Measurements from ENCODE around the gene PUM2. TPM values are rescaled to one million over a fixed set of nuclear protein-coding genes. Genes with fewer than 3 reads are reported as not detected.

The PUM2 gene
- total and polyA plus RNA-seq, 2 donors from 2014 or later: 22.0 to 94.3 TPM

- Histone ChIP-seq H3K9me3 (ENCODE audit: control insufficient read depth in 2 of 3, insufficient read depth in 1 of 3, low read length in 3 of 3) (no peaks in the 10 kb centered on the region), H3K4me1 (ENCODE audit: control insufficient read depth in 2 of 3, insufficient read depth in 2 of 3, low read depth in 1 of 3, low read length in 3 of 3) (peaks cover 0 to 7% (median 6%) of the 10 kb centered on the region in 3 donors), H3K9ac (ENCODE audit: low read length in 3 of 3) (no peak overlapping the region), H3K27me3 (ENCODE audit: control insufficient read depth, insufficient read depth, low read length) (no peaks in the 10 kb centered on the region), H3K27ac (ENCODE audit: low read depth in 2 of 2, low read length in 2 of 2) (no peak overlapping the region), H3K36me3 (ENCODE audit: control insufficient read depth in 2 of 3, insufficient read depth in 3 of 3, low read length in 3 of 3) (no peaks in the 10 kb centered on the region), H3K4me3 (ENCODE audit: low read length in 3 of 3) (no peak overlapping the region)
- FAIRE-seq: no peak
- intact Hi-C loops (cut with DNase I): no loop called here
- TF ChIP-seq CTCF (IDR thresholded peaks at IDR 0.05; ENCODE audit: borderline replicate concordance, extremely low read depth, insufficient read depth): no peak
- peak in 1 of 5 donors; percentile 1 for DNase-seq
Observed at GRCh38 chr2:20229322-20230113, 121.1 kb downstream of the PUM2 start.

GRCh38 chr2:20227894-20228505 is 122.6 kb downstream of the PUM2 start:
- DNase-seq (peak in 2 of 5 donors; percentile 2 to 24), FAIRE-seq (no peak)
- intact Hi-C loops (cut with DNase I): no loop called here
- H3K27me3 ChIP-seq (ENCODE audit: control insufficient read depth, insufficient read depth, low read length): no peaks in the 10 kb centered on the region
- H3K4me3 ChIP-seq (ENCODE audit: low read length in 3 of 3): no peak overlapping the region
- H3K9me3 ChIP-seq (ENCODE audit: control insufficient read depth in 2 of 3, insufficient read depth in 1 of 3, low read length in 3 of 3): no peaks in the 10 kb centered on the region
- H3K27ac ChIP-seq (ENCODE audit: low read depth in 2 of 2, low read length in 2 of 2): no peak overlapping the region
- no peaks in the 10 kb centered on the region for H3K36me3 ChIP-seq (ENCODE audit: control insufficient read depth in 2 of 3, insufficient read depth in 3 of 3, low read length in 3 of 3)
- H3K4me1 ChIP-seq (ENCODE audit: control insufficient read depth in 2 of 3, insufficient read depth in 2 of 3, low read depth in 1 of 3, low read length in 3 of 3): peaks cover 0 to 7% (median 6%) of the 10 kb centered on the region in 3 donors
- TF ChIP-seq CTCF (IDR thresholded peaks at IDR 0.05; ENCODE audit: borderline replicate concordance, extremely low read depth, insufficient read depth): no peak
- H3K9ac ChIP-seq (ENCODE audit: low read length in 3 of 3): no peak overlapping the region

- DNase-seq (peak in 2 of 5 donors; percentile 46 to 51), FAIRE-seq (no peak)
- no peaks in the 10 kb centered on the region for H3K9me3 ChIP-seq (ENCODE audit: control insufficient read depth in 2 of 3, insufficient read depth in 1 of 3, low read length in 3 of 3)
- no peak overlapping the region for H3K27ac ChIP-seq (ENCODE audit: low read depth in 2 of 2, low read length in 2 of 2)
- no peak overlapping the region for H3K9ac ChIP-seq (ENCODE audit: low read length in 3 of 3)
- intact Hi-C loops (cut with DNase I): no loop called here
- no peak overlapping the region for H3K4me3 ChIP-seq (ENCODE audit: low read length in 3 of 3)
- H3K27me3 ChIP-seq (ENCODE audit: control insufficient read depth, insufficient read depth, low read length): no peaks in the 10 kb centered on the region
- TF ChIP-seq CTCF (IDR thresholded peaks at IDR 0.05; ENCODE audit: borderline replicate concordance, extremely low read depth, insufficient read depth): no peak
- H3K4me1 ChIP-seq (ENCODE audit: control insufficient read depth in 2 of 3, insufficient read depth in 2 of 3, low read depth in 1 of 3, low read length in 3 of 3): peaks cover 0 to 14% (median 6%) of the 10 kb centered on the region in 3 donors
- no peaks in the 10 kb centered on the region for H3K36me3 ChIP-seq (ENCODE audit: control insufficient read depth in 2 of 3, insufficient read depth in 3 of 3, low read length in 3 of 3)
Observed at GRCh38 chr2:20226152-20226545, 124.5 kb downstream of the PUM2 start.
